Uterus (tissue), 4 donors: Measurements from ENCODE around the gene DAB2IP. TPM values are rescaled to one million over a fixed set of nuclear protein-coding genes. Genes with fewer than 3 reads are reported as not detected.

Experiments
- DNase-seq, 2 donors: peaks; one replicate each; pipeline ENCODE4 v3.0.0-alpha.2; 2019 to 2020
- H3K27ac ChIP-seq, 2 donors: fragments of 200-600 bp; sonication (generic); 1 replicate in 1 of 2; 2 replicates in 1 of 2; pipeline ENCODE4 v1.5.1; 2016 to 2018
- H3K27me3 ChIP-seq, 2 donors: fragments of 200-600 bp; sonication (generic); one replicate each; pipeline ENCODE4 v1.5.1; 2018 to 2019; ENCODE audit warnings: control low read depth in 1 of 2
- H3K36me3 ChIP-seq, 2 donors: fragments of 200-600 bp; sonication (generic); one replicate each; pipeline ENCODE4 v1.5.1; 2019; ENCODE audit warnings: control low read depth in 1 of 2
- H3K4me1 ChIP-seq, 2 donors: fragments of 200-600 bp; sonication (generic); one replicate each; pipeline ENCODE4 v1.5.1; 2018 to 2019; ENCODE audit warnings: control low read depth in 1 of 2
- H3K4me3 ChIP-seq, 2 donors: fragments of 200-600 bp; sonication (generic); 1 replicate in 1 of 2; 2 replicates in 1 of 2; pipeline ENCODE4 v1.5.1; 2018 to 2019; ENCODE audit warnings: mild to moderate bottlenecking in 1 of 2
- H3K9me3 ChIP-seq, 2 donors: fragments of 200-600 bp; sonication (generic); one replicate each; pipeline ENCODE4 v1.5.1; 2019; ENCODE audit warnings: control low read depth in 1 of 2
- CTCF ChIP-seq, 4 experiments: fragments of 200-600 bp in 2 of 4; fragments of 450-650 bp in 2 of 4; sonication (generic) in 2 of 4; IDR thresholded peaks; one replicate each; pipeline ENCODE4 v1.5.1; 2016 to 2019; ENCODE audit warnings: antibody characterized with exemption in 4 of 4, mild to moderate bottlenecking in 2 of 4, moderate library complexity in 1 of 4
- POLR2A ChIP-seq, 2 donors: fragments of 450-650 bp; IDR thresholded peaks; one replicate each; pipeline ENCODE4 v1.6.1; 2016; ENCODE audit warnings: antibody characterized with exemption in 2 of 2, mild to moderate bottlenecking in 1 of 2, moderate library complexity in 1 of 2
- intact Hi-C: fragments of 100-400 bp; cut with DNase I; formaldehyde crosslinking; loops from one replicate; pipeline ENCODE4 v1.15.1; 2023; ENCODE audit warnings: low total_unique reads
- total RNA-seq, 4 donors: library from RNA; depleted of rRNA in 3 of 4; stranded (reverse); fragments of >200 nt in 3 of 4; gene quantifications; one replicate each; pipeline versions ENCODE4 v1.1.0 to v1.2.4, GENCODE V29; 2014 to 2023
- donor health status: DM: yes; HTN: yes; CAD: no.

Gene DAB2IP
- total RNA-seq, 4 donors from 2014 or later: 22.0 to 139 (median 31.6) TPM

- intact Hi-C loops: no loop called here
- peaks cover 5 to 14% of the 10 kb centered on the region in 2 donors for H3K4me1 ChIP-seq
- H3K27me3 ChIP-seq: no peaks in the 10 kb centered on the region
- H3K27ac ChIP-seq: peak overlapping the region; percentile 7 to 76
- no peak overlapping the region for H3K4me3 ChIP-seq
- H3K36me3 ChIP-seq: no peaks in the 10 kb centered on the region
- TF ChIP-seq POLR2A (IDR thresholded peaks at IDR 0.05) (no peak), CTCF (IDR thresholded peaks at IDR 0.05) (no peak)
- no peaks in the 10 kb centered on the region for H3K9me3 ChIP-seq
- DNase-seq: no peak
Measured at GRCh38 chr9:121608168-121608853, 43.1 kb upstream of the DAB2IP start.

GRCh38 chr9:121609822-121610637 lies 41.4 kb upstream of the DAB2IP start:
- Histone ChIP-seq H3K4me3 (no peak overlapping the region), H3K4me1 (peaks cover 5 to 14% of the 10 kb centered on the region in 2 donors), H3K27me3 (no peaks in the 10 kb centered on the region), H3K9me3 (no peaks in the 10 kb centered on the region), H3K36me3 (no peaks in the 10 kb centered on the region), H3K27ac (peak overlapping the region in 1 of 2 donors; percentile 71)
- peak; percentile 75 to 87 for DNase-seq
- no peak for TF ChIP-seq CTCF (IDR thresholded peaks at IDR 0.05)
- TF ChIP-seq POLR2A (IDR thresholded peaks at IDR 0.05): no peak
- intact Hi-C loops: no loop called here

GRCh38 chr9:121610638-121610953 lies 40.8 kb upstream of the DAB2IP start:
- peaks cover 5 to 14% of the 10 kb centered on the region in 2 donors for H3K4me1 ChIP-seq
- no peak overlapping the region for H3K4me3 ChIP-seq
- no peak for DNase-seq
- no peak for TF ChIP-seq CTCF (IDR thresholded peaks at IDR 0.05)
- no peak for TF ChIP-seq POLR2A (IDR thresholded peaks at IDR 0.05)
- H3K27me3 ChIP-seq: no peaks in the 10 kb centered on the region
- intact Hi-C loops: no loop called here
- H3K36me3 ChIP-seq: no peaks in the 10 kb centered on the region
- peak overlapping the region in 1 of 2 donors; percentile 71 for H3K27ac ChIP-seq
- no peaks in the 10 kb centered on the region for H3K9me3 ChIP-seq

DNA sequence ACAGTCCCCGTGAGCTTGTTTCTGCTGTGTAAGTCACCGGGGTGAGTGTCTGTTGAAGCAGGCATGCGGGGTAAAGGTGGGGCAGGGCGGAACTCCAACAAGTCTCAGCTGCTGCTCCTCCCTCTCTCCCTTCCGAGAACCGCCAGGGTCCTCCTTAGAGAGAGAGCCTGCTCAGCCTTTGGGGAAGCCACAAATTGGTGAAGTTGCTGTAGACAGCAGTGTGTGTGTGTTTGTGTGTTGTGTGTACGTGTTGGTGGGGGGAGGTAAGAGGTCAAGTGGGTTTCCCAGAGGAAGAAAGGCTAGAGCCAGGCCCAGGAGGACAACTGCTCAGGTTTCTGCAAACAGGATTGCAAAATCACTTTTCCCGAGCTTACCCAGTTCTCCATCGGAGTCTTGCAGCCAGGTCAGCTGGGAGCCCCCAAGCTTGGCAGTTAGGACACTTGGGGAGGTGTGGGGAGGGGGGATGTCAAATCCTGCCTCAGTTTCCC lies 38.9 kb upstream of the DAB2IP start:
- Histone ChIP-seq H3K27me3 (no peaks in the 10 kb centered on the region), H3K4me3 (no peak overlapping the region), H3K9me3 (no peaks in the 10 kb centered on the region), H3K27ac (peak overlapping the region; percentile 10 to 46), H3K36me3 (no peaks in the 10 kb centered on the region), H3K4me1 (peaks cover 5 to 7% of the 10 kb centered on the region in 2 donors)
- TF ChIP-seq POLR2A (IDR thresholded peaks at IDR 0.05): no peak
- no peak for TF ChIP-seq CTCF (IDR thresholded peaks at IDR 0.05)
- no peak for DNase-seq
- intact Hi-C loops: no loop called here
